GM21390 (cell line): Measurements from ENCODE around the gene BAHCC1.
"Not testable (repeated sequence)": the region's sequence is repeated elsewhere in the genome, so short reads cannot be mapped to it uniquely, and the experiment has no call there.

Experiments used
- ATAC-seq: cut with Tn5 transposase; IDR thresholded peaks from one replicate; pipeline ENCODE4 v1.9.1; 2021; ENCODE audit not compliant: unreplicated experiment

Gene BAHCC1

GRCh38 chr17:81425716-81426392 lies 30.6 kb downstream of the BAHCC1 start:
- ATAC-seq: not testable (repeated sequence)

GRCh38 chr17:81426393-81427172 lies 31.3 kb downstream of the BAHCC1 start:
- no peak for ATAC-seq

- ATAC-seq: no peak
Observed at GRCh38 chr17:81427173-81428120, 32.2 kb downstream of the BAHCC1 start.

GRCh38 chr17:81428121-81428515 lies 32.9 kb downstream of the BAHCC1 start:
- no peak for ATAC-seq

- ATAC-seq: no peak
Observed at GRCh38 chr17:81428516-81428915, 33.3 kb downstream of the BAHCC1 start.

GRCh38 chr17:81428948-81429774 lies 33.9 kb downstream of the BAHCC1 start:
- no peak for ATAC-seq

GRCh38 chr17:81429821-81430551 lies 34.7 kb downstream of the BAHCC1 start:
- ATAC-seq: no peak

GRCh38 chr17:81431545-81432482 lies 36.6 kb downstream of the BAHCC1 start:
- no peak for ATAC-seq

- no peak for ATAC-seq
Observed at GRCh38 chr17:81432941-81433340, 37.7 kb downstream of the BAHCC1 start.

- ATAC-seq: no peak
Observed at GRCh38 chr17:81433656-81434055, 38.4 kb downstream of the BAHCC1 start.

- no peak for ATAC-seq
Observed at GRCh38 chr17:81434072-81434471, 38.8 kb downstream of the BAHCC1 start.

GRCh38 chr17:81434681-81435417 lies 39.6 kb downstream of the BAHCC1 start:
- ATAC-seq: no peak

- no peak for ATAC-seq
Observed at GRCh38 chr17:81435652-81436293, 40.5 kb downstream of the BAHCC1 start.

GRCh38 chr17:81436294-81436849 lies 41.1 kb downstream of the BAHCC1 start:
- ATAC-seq: no peak

GRCh38 chr17:81437191-81437651 lies 42.0 kb downstream of the BAHCC1 start:
- ATAC-seq: no peak

GRCh38 chr17:81438007-81438659 lies 42.9 kb downstream of the BAHCC1 start:
- ATAC-seq: no peak

GRCh38 chr17:81438688-81439087 lies 43.4 kb downstream of the BAHCC1 start:
- ATAC-seq: no peak
